HL-60 (cell line): Measurements from ENCODE around the gene WDR90.

Source experiments
- DNase-seq, 2 experiments: peaks; one replicate each; pipeline ENCODE4 v3.0.0-alpha.2; 2010 to 2020; ENCODE audit warnings: low read depth in 1 of 2, low spot score in 1 of 2
- H3K27ac ChIP-seq: fragments of 250-450 bp; sonication (Bioruptor Pico); replicated peaks from 2 replicates; pipeline ENCODE4 v1.5.1; 2020; ENCODE audit warnings: mild to moderate bottlenecking, moderate library complexity
- H3K27me3 ChIP-seq: fragments of 250-450 bp; sonication (Bioruptor Pico); 2 replicates; pipeline ENCODE4 v1.5.1; 2021; ENCODE audit warnings: mild to moderate bottlenecking, moderate library complexity; ENCODE audit not compliant: insufficient read depth, poor library complexity, severe bottlenecking
- H3K4me3 ChIP-seq: replicated peaks from 2 replicates; pipeline ENCODE4 v1.5.1; 2011; ENCODE audit warnings: mild to moderate bottlenecking, control low read depth, low read length; ENCODE audit not compliant: insufficient read depth
- CTCF ChIP-seq: IDR thresholded peaks from one replicate; pipeline ENCODE4 v1.5.1; 2011; ENCODE audit warnings: low read length, control low read depth, inconsistent platforms; ENCODE audit not compliant: insufficient read depth
- GABPA ChIP-seq: IDR thresholded peaks from 2 replicates; pipeline ENCODE4 v1.6.1; 2012; ENCODE audit warnings: low read depth
- POLR2AphosphoS5 ChIP-seq: IDR thresholded peaks from 2 replicates; pipeline ENCODE4 v1.6.1; 2012; ENCODE audit warnings: low read depth
- REST ChIP-seq: IDR thresholded peaks from 2 replicates; pipeline ENCODE4 v1.6.1; 2012; ENCODE audit warnings: low read depth; ENCODE audit not compliant: insufficient replicate concordance
- SPI1 ChIP-seq: IDR thresholded peaks from 2 replicates; pipeline ENCODE4 v1.6.1; 2012; ENCODE audit warnings: low read depth, mild to moderate bottlenecking, borderline replicate concordance

WDR90 gene

GRCh38 chr16:610513-611381 lies 38.4 kb upstream of the WDR90 start:
- H3K27ac ChIP-seq = no peak overlapping the region
- H3K27me3 ChIP-seq = no peaks in the 10 kb centered on the region
- DNase-seq = no peak
- no peak overlapping the region for H3K4me3 ChIP-seq
- TF ChIP-seq CTCF (peak; percentile 48), POLR2AphosphoS5 (no peak), SPI1 (no peak)

- no peaks in the 10 kb centered on the region for H3K27me3 ChIP-seq
- no peak overlapping the region for H3K4me3 ChIP-seq
- TF ChIP-seq REST (no peak), GABPA (no peak), SPI1 (no peak), POLR2AphosphoS5 (no peak), CTCF (no peak)
- H3K27ac ChIP-seq = no peak overlapping the region
- DNase-seq = no peak
Measured at GRCh38 chr16:615122-615521, 34.0 kb upstream of the WDR90 start.

- no peak for DNase-seq
- TF ChIP-seq SPI1 (no peak), REST (no peak), GABPA (no peak), CTCF (no peak), POLR2AphosphoS5 (no peak)
- Histone ChIP-seq H3K4me3 (no peak overlapping the region), H3K27ac (no peak overlapping the region), H3K27me3 (no peaks in the 10 kb centered on the region)
Measured at GRCh38 chr16:616733-617586, 32.2 kb upstream of the WDR90 start.
